IMR-90 (cell line): ENCODE measurements around the gene CCL4. TPM values are rescaled to one million over a fixed set of nuclear protein-coding genes. Genes with fewer than 3 reads are reported as not detected.

Experiments used
- ATAC-seq: fragments of 200-7000 bp; cut with Tn5 transposase; 2 replicates; pipeline ENCODE4 v1.9.1; 2020; ENCODE audit warnings: low read depth, mild to moderate bottlenecking, moderate library complexity
- BruUV-seq: library from RNA; stranded (reverse); fragments of 400-500 nt; replicated peaks from 2 replicates; lab custom pipeline; 2021; lab: Mats Ljungman, UMichigan
- CTCF ChIA-PET: fragments of 300-600 bp; formaldehyde crosslinking; extraction: SDS; loops from one replicate; lab custom pipeline; 2021; ENCODE audit warnings: antibody characterized with exemption; lab: Yijun Ruan, JAX
- POLR2A ChIA-PET: fragments of 300-600 bp; sonication (Branson Sonifier 250); formaldehyde crosslinking; loops from one replicate; lab custom pipeline; 2022; ENCODE audit warnings: antibody characterized with exemption; ENCODE audit not compliant: unreplicated experiment; lab: Charles Lee
- DNase-seq: peaks from one replicate; pipeline ENCODE4 v3.0.0; 2013
- H2AFZ ChIP-seq: replicated peaks from 2 replicates; pipeline ENCODE3; 2013; ENCODE audit warnings: low read length, mild to moderate bottlenecking; ENCODE audit not compliant: poor library complexity
- H2AK5ac ChIP-seq: 2 replicates; pipeline ENCODE4 v1.6.1; 2013; ENCODE audit warnings: low read depth, low read length, inconsistent platforms
- H2AK9ac ChIP-seq: replicated peaks from 2 replicates; pipeline ENCODE3; 2013; ENCODE audit warnings: mild to moderate bottlenecking, low read depth, low read length, moderate library complexity; ENCODE audit not compliant: poor library complexity
- H2BK120ac ChIP-seq: 2 replicates; pipeline ENCODE4 v1.6.1; 2013; ENCODE audit warnings: low read depth, low read length, inconsistent platforms
- H2BK15ac ChIP-seq: 3 replicates; pipeline ENCODE4 v1.6.1; 2013; ENCODE audit warnings: low read depth, low read length, inconsistent platforms
- H2BK20ac ChIP-seq: 2 replicates; pipeline ENCODE4 v1.6.1; 2013; ENCODE audit warnings: low read depth, mild to moderate bottlenecking, inconsistent platforms, low read length, moderate library complexity
- H2BK5ac ChIP-seq: 2 replicates; pipeline ENCODE4 v1.6.1; 2013; ENCODE audit warnings: mild to moderate bottlenecking, low read depth, low read length, inconsistent platforms; ENCODE audit not compliant: poor library complexity, severe bottlenecking
- H3K14ac ChIP-seq: replicated peaks from 2 replicates; pipeline ENCODE4 v1.6.1; 2013; ENCODE audit warnings: low read depth, low read length, inconsistent platforms
- H3K18ac ChIP-seq: 2 replicates; pipeline ENCODE4 v1.6.1; 2013; ENCODE audit warnings: low read depth, low read length, control low read depth
- H3K23ac ChIP-seq: 2 replicates; pipeline ENCODE4 v1.6.1; 2013; ENCODE audit warnings: low read depth, low read length, inconsistent platforms
- H3K27ac ChIP-seq: 2 replicates; pipeline ENCODE4 v1.5.1; 2013; ENCODE audit warnings: mild to moderate bottlenecking, control low read depth, low read length; ENCODE audit not compliant: insufficient read depth
- H3K27me3 ChIP-seq: 2 replicates; pipeline ENCODE4 v1.6.1; 2013; ENCODE audit warnings: low read length; ENCODE audit not compliant: control insufficient read depth, insufficient read depth
- H3K36me3 ChIP-seq: 2 replicates; pipeline ENCODE4 v1.6.1; 2013; ENCODE audit warnings: low read length, mixed read lengths; ENCODE audit not compliant: control insufficient read depth, insufficient read depth
- H3K4ac ChIP-seq: 2 replicates; pipeline ENCODE4 v1.6.1; 2013; ENCODE audit warnings: low read depth, low read length, inconsistent platforms
- H3K4me1 ChIP-seq: 2 replicates; pipeline ENCODE4 v1.6.1; 2013; ENCODE audit warnings: low read length, mixed read lengths; ENCODE audit not compliant: control insufficient read depth, insufficient read depth
- H3K4me2 ChIP-seq: 2 replicates; pipeline ENCODE4 v1.6.1; 2013; ENCODE audit warnings: low read depth, mild to moderate bottlenecking, control low read depth, low read length, moderate library complexity
- H3K4me3 ChIP-seq: 2 replicates; pipeline ENCODE4 v1.5.1; 2013; ENCODE audit warnings: low read depth, mild to moderate bottlenecking, control low read depth, low read length, moderate library complexity; ENCODE audit not compliant: insufficient read depth
- H3K56ac ChIP-seq: 2 replicates; pipeline ENCODE4 v1.6.1; 2013; ENCODE audit warnings: low read length, inconsistent platforms; ENCODE audit not compliant: insufficient read depth; ENCODE audit errors: extremely low read depth
- H3K79me1 ChIP-seq, 2 experiments: 2 replicates each; pipeline ENCODE4 v1.6.1; 2013; ENCODE audit warnings: low read length in 2 of 2, inconsistent platforms in 1 of 2, low read depth in 1 of 2
- H3K9ac ChIP-seq: 2 replicates; pipeline ENCODE4 v1.6.1; 2013; ENCODE audit warnings: low read depth, low read length, control low read depth
- H3K9me1 ChIP-seq: 2 replicates; pipeline ENCODE4 v1.6.1; 2013; ENCODE audit warnings: low read length, inconsistent platforms; ENCODE audit not compliant: insufficient read depth
- H3K9me3 ChIP-seq: 2 replicates; pipeline ENCODE4 v1.6.1; 2013; ENCODE audit warnings: low read length; ENCODE audit not compliant: control insufficient read depth, insufficient read depth
- H4K20me1 ChIP-seq: 2 replicates; pipeline ENCODE4 v1.6.1; 2013; ENCODE audit warnings: low read length, inconsistent platforms; ENCODE audit not compliant: insufficient read depth
- H4K5ac ChIP-seq: 2 replicates; pipeline ENCODE4 v1.6.1; 2013; ENCODE audit warnings: mild to moderate bottlenecking, low read depth, low read length, control low read depth
- H4K8ac ChIP-seq, 2 experiments: 2 replicates each; pipeline ENCODE4 v1.6.1; 2013; ENCODE audit warnings: low read depth in 2 of 2, low read length in 2 of 2, control low read depth in 1 of 2, inconsistent platforms in 1 of 2
- H4K91ac ChIP-seq: 2 replicates; pipeline ENCODE4 v1.6.1; 2013; ENCODE audit warnings: low read depth, low read length, inconsistent platforms; ENCODE audit not compliant: insufficient read depth
- CEBPB ChIP-seq: IDR thresholded peaks from 2 replicates; pipeline ENCODE4 v1.6.1; 2012; ENCODE audit warnings: low read depth, low read length, improper control_type of control experiment
- CHD1 ChIP-seq: IDR thresholded peaks from 2 replicates; pipeline ENCODE4 v1.6.1; 2012; ENCODE audit warnings: low read depth, low read length, improper control_type of control experiment
- MXI1 ChIP-seq: IDR thresholded peaks from 2 replicates; pipeline ENCODE4 v1.6.1; 2012; ENCODE audit warnings: low read depth, mild to moderate bottlenecking, low read length, moderate library complexity, borderline replicate concordance
- NFE2L2 ChIP-seq: fragments of 150-350 bp; IDR thresholded peaks from 2 replicates; pipeline ENCODE4 v1.6.1; 2016; ENCODE audit warnings: low read depth, mild to moderate bottlenecking, low read length
- POLR2A ChIP-seq: IDR thresholded peaks from 2 replicates; pipeline ENCODE4 v1.6.1; 2012; ENCODE audit warnings: mild to moderate bottlenecking, low read depth, low read length
- RAD21 ChIP-seq: IDR thresholded peaks from 2 replicates; pipeline ENCODE4 v1.6.1; 2012; ENCODE audit warnings: low read length, improper control_type of control experiment
- RCOR1 ChIP-seq: IDR thresholded peaks from 2 replicates; pipeline ENCODE4 v1.6.1; 2012; ENCODE audit warnings: mild to moderate bottlenecking, low read length, improper control_type of control experiment; ENCODE audit not compliant: insufficient replicate concordance
- RFX5 ChIP-seq: IDR thresholded peaks from 2 replicates; pipeline ENCODE4 v1.8.0; 2012; ENCODE audit warnings: low read depth, mild to moderate bottlenecking, low read length, moderate library complexity
- SMC3 ChIP-seq: fragments of 150-350 bp; IDR thresholded peaks from 2 replicates; pipeline ENCODE4 v1.6.1; 2016; ENCODE audit warnings: low read depth, mild to moderate bottlenecking, antibody characterized with exemption, low read length, moderate library complexity
- WGBS, 2 experiments: methylation state at CpG; one replicate each; pipeline versions ENCODE4 v1.1.5 to v1.1.7; 2013; ENCODE audit warnings: missing lambda C conversion rate in 2 of 2; ENCODE audit not compliant: insufficient read length in 1 of 2; ENCODE audit errors: extremely low coverage in 2 of 2; 5-methylcytosine and 5-hydroxymethylcytosine counted together
- dilution Hi-C: fragments of 300-500 bp; cut with HindIII; formaldehyde crosslinking; loops from one replicate; pipeline ENCODE4 v1.14.3; 2018; ENCODE audit warnings: low sequenced_read_pairs; ENCODE audit not compliant: unreplicated experiment
- in situ Hi-C: fragments of 300-500 bp; cut with MboI; formaldehyde crosslinking; loops from 3 replicates; pipeline ENCODE4 v1.14.3; 2019; ENCODE audit warnings: low sequenced_read_pairs, inconsistent platforms, mixed read lengths
- intact Hi-C: fragments of 100-400 bp; cut with micrococcal nuclease; formaldehyde crosslinking; loops from 2 replicates; pipeline ENCODE4 v1.10.0; 2022
- polyA plus RNA-seq, 3 experiments: library from polyadenylated mRNA; depleted of rRNA; stranded (reverse); fragments of >200 nt; gene quantifications; 2 replicates each; pipeline ENCODE4 v1.2.3, GENCODE V29; 2012; ENCODE audit warnings: low replicate concordance in 1 of 3
- total RNA-seq: library from RNA; depleted of rRNA; stranded (reverse); fragments of >200 nt; gene quantifications from 2 replicates; pipeline ENCODE4 v1.2.3, GENCODE V29; 2012
- TF ChIP-seq, protein P1 (sequence below): conservative IDR thresholded peaks from 2 replicates; pipeline ENCODE4 v1.5.1; 2012; ENCODE audit warnings: mild to moderate bottlenecking, low read depth, low read length, improper control_type of control experiment
- TF ChIP-seq, protein P2 (sequence below): fragments of 150-350 bp; IDR thresholded peaks from 2 replicates; pipeline ENCODE4 v1.6.1; 2017; ENCODE audit warnings: mild to moderate bottlenecking, antibody characterized with exemption, low read length, low read depth

The CCL4 gene
- total and polyA plus RNA-seq, 2 of the 4 experiments (the other 2 are of a cell fraction), result not detected

DNA sequence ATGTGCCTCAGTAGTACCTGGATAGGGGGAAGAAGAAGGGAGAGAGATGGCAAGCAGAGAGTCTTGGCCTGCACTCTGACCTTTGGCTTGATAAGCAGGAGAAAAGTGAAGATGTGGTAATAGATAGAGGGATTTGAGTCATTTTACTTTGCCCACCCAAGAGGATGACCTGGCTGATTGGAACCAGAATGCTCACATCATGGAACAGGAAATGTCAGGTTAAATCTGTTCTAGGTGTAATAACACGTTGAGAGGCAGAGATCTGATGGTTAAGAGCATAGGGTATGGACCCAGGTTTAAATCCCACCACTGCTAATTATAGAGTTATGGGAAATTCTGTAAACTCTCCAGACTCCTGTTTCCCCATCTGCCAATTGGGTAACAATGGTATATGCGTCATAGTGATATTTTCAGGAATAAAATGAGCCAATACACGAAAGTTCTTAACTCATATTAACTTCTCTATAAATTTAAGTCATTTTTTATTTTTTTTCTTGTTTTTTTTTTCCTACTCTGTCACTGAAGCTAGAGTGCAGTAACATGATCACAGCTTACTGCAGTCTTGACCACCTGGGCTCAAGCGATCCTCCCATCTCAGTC lies 47.6 kb upstream of the CCL4 start:
- POLR2A ChIA-PET, result no interaction called here
- intact Hi-C loops, result no loop called here

More for the DNA sequence above, 47.6 kb upstream of the CCL4 start:
- WGBS, 2 experiments, result no CpG with 5 or more reads among the region's 4 CpGs
- H2BK120ac ChIP-seq, result no peak overlapping the region
- H4K8ac ChIP-seq, result no peak overlapping the region
- H3K23ac ChIP-seq, result no peak overlapping the region
- no peaks in the 10 kb centered on the region for H3K9me3 ChIP-seq
- no peak overlapping the region for H2BK20ac ChIP-seq
- no peaks in the 10 kb centered on the region for H3K27me3 ChIP-seq
- no peak overlapping the region for H4K5ac ChIP-seq
- no peaks in the 10 kb centered on the region for H3K36me3 ChIP-seq
- no TSS peak for BruUV-seq
- H2AFZ ChIP-seq, result no peak overlapping the region
- no peak overlapping the region for H4K91ac ChIP-seq
- no peak for ATAC-seq
- H3K9me1 ChIP-seq, result no peaks in the 10 kb centered on the region
- no peak overlapping the region for H3K9ac ChIP-seq
- H3K27ac ChIP-seq, result no peak overlapping the region
- H3K79me1 ChIP-seq, result no peaks in the 10 kb centered on the region
- TF ChIP-seq CEBPB (no peak), POLR2A (no peak), RAD21 (no peak), SMC3 (no peak), RFX5 (no peak), NFE2L2 (no peak), CHD1 (no peak), RCOR1 (no peak), MXI1 (no peak)
- TF ChIP-seq, protein P1, sequence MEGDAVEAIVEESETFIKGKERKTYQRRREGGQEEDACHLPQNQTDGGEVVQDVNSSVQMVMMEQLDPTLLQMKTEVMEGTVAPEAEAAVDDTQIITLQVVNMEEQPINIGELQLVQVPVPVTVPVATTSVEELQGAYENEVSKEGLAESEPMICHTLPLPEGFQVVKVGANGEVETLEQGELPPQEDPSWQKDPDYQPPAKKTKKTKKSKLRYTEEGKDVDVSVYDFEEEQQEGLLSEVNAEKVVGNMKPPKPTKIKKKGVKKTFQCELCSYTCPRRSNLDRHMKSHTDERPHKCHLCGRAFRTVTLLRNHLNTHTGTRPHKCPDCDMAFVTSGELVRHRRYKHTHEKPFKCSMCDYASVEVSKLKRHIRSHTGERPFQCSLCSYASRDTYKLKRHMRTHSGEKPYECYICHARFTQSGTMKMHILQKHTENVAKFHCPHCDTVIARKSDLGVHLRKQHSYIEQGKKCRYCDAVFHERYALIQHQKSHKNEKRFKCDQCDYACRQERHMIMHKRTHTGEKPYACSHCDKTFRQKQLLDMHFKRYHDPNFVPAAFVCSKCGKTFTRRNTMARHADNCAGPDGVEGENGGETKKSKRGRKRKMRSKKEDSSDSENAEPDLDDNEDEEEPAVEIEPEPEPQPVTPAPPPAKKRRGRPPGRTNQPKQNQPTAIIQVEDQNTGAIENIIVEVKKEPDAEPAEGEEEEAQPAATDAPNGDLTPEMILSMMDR, result no peak
- TF ChIP-seq, protein P2, sequence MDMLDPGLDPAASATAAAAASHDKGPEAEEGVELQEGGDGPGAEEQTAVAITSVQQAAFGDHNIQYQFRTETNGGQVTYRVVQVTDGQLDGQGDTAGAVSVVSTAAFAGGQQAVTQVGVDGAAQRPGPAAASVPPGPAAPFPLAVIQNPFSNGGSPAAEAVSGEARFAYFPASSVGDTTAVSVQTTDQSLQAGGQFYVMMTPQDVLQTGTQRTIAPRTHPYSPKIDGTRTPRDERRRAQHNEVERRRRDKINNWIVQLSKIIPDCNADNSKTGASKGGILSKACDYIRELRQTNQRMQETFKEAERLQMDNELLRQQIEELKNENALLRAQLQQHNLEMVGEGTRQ, result no peak
- no peak for DNase-seq
- no peaks in the 10 kb centered on the region for H4K20me1 ChIP-seq
- H3K14ac ChIP-seq, result no peak overlapping the region
- no peak overlapping the region for H3K4me2 ChIP-seq
- dilution Hi-C loops (no loop called here), in situ Hi-C loops (no loop called here)
- H3K4ac ChIP-seq, result no peak overlapping the region
- no peak overlapping the region for H2BK5ac ChIP-seq
- no peak overlapping the region for H2AK5ac ChIP-seq
- no peaks in the 10 kb centered on the region for H3K4me1 ChIP-seq
- no peak overlapping the region for H3K56ac ChIP-seq
- H2BK15ac ChIP-seq, result no peak overlapping the region
- H2AK9ac ChIP-seq, result no peak overlapping the region
- no peak overlapping the region for H3K4me3 ChIP-seq
- no peak overlapping the region for H3K18ac ChIP-seq
- CTCF ChIA-PET, result interaction anchor here (1.4 kb wide), 1 partner anchor 16 kb away, joined by 5 read pairs; no protein-coding TSS in a partner anchor
